HG02973 (cell line): Measurements from ENCODE around the gene ADGRB2.

ENCODE experiments used
- ATAC-seq: cut with Tn5 transposase; IDR thresholded peaks from one replicate; pipeline ENCODE4 v1.9.1; 2021; ENCODE audit warnings: moderate library complexity; ENCODE audit not compliant: unreplicated experiment

ADGRB2 gene

DNA sequence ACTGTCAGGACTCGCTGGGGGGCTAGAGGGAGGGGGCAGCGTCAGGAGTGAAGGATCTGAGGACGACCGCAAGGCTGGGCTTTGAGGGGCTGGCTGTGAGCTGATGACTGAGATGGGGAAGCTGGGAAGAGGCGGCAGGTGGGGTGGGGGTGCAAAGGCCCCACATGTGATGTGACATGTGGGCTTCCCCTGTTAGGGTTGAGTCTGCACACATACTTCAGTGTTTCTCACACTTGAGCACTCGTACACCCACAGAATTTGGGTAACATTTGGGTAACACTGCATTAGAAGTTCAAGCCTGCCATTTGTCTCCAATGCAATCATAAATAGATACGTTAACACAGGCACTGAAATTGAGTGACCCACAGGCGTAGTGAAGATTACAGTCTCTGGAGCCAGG is 76.5 kb downstream of the ADGRB2 start:
- ATAC-seq = no peak

GRCh38 chr1:31685795-31686194 is 78.3 kb downstream of the ADGRB2 start:
- no peak for ATAC-seq

GRCh38 chr1:31683997-31684396 is 80.1 kb downstream of the ADGRB2 start:
- ATAC-seq = no peak

GRCh38 chr1:31681415-31681814 is 82.7 kb downstream of the ADGRB2 start:
- no peak for ATAC-seq

- no peak for ATAC-seq
These were observed 84.4 kb downstream of the ADGRB2 start for GRCh38 chr1:31679676-31680230.

DNA sequence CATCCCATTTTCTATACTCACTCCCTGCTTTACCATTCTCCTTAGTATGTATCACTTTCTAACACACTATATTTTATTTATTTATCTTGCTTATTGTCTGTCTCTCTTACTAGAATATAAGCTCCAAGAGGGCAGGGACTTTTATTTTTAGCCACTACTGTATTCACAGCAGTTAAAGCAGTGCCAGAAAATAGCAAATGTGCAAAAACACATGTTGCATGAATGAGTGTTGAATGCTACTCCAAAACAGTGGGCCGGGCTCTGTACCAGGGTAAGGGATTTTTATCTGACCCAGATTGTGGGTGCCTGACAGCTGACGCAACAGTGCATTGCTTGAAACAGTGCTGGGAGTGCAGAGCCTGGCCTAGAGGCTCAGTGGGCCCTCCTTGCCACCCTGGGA is 85.0 kb downstream of the ADGRB2 start:
- ATAC-seq = no peak

DNA sequence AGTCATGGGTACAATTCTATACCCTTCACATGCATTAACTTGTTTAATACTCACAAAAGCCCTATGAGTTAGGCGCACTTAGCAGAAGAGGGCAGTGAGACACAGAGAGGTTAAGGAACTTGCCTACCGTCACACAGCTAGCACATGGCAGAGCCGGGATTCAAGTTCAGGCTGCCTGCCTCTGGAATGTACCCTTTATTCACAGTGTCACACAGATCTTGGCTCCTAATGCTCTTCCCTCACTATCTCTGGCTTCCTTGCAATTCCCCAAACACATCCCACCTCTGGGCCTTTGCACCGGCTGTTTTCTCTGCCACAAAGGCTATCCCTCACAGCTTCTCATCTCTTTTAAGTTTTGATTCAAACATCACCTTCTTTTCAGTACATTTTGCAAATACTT is 85.5 kb downstream of the ADGRB2 start:
- no peak for ATAC-seq

DNA sequence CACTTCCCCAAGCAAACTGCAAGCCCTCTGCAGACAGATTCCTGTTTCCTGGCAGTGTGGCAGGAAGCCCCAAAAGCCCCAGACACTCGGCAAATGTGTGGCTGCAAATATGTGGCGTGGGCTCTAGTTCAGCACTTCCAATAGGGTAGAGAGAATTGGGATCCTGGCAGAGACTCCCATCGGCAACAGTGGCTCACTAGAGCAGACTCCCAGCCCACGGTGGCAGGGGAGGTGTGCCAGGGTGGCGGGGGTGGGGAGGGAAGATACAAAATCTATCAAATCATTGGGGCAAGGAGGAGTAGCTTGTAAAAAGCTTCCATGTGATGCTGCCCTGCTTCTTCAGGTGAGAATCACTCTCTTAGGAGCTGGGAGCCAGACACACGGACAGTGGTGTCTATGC is 86.2 kb downstream of the ADGRB2 start:
- no peak for ATAC-seq

- no peak for ATAC-seq
These were observed 86.7 kb downstream of the ADGRB2 start for GRCh38 chr1:31677401-31677800.
